HepG2 (cell line): ENCODE measurements around the gene IFI30. TPM values are rescaled to one million over a fixed set of nuclear protein-coding genes. Genes with fewer than 3 reads are reported as not detected.

Source experiments
- AGO2 ChIP-seq: fragments of 200-400 bp; formaldehyde crosslinking; optimal IDR thresholded peaks from 2 replicates; pipeline ENCODE3; 2017; ENCODE audit warnings: mild to moderate bottlenecking, low read depth, low read length, moderate library complexity
- CEBPB ChIP-seq: IDR thresholded peaks from 2 replicates; pipeline ENCODE4 v1.6.1; 2011; ENCODE audit warnings: low read depth, low read length, improper control_type of control experiment, borderline replicate concordance
- CHD2 ChIP-seq: IDR thresholded peaks from 2 replicates; pipeline ENCODE4 v1.6.1; 2011; ENCODE audit warnings: low read depth, low read length, improper control_type of control experiment
- HIVEP1 ChIP-seq: sonication (generic); formaldehyde crosslinking; IDR thresholded peaks from 2 replicates; pipeline ENCODE4 v1.4.0; 2020; ENCODE audit warnings: mild to moderate bottlenecking, missing genetic modification reagents
- JUND ChIP-seq: sonication (generic); formaldehyde crosslinking; IDR thresholded peaks from 2 replicates; pipeline ENCODE4 v1.8.0; 2022; ENCODE audit warnings: mild to moderate bottlenecking, missing genetic modification reagents
- KMT2A ChIP-seq: sonication (generic); formaldehyde crosslinking; IDR thresholded peaks from 2 replicates; pipeline ENCODE4 v1.4.0; 2020; ENCODE audit warnings: missing genetic modification reagents
- MYPOP ChIP-seq: sonication (generic); formaldehyde crosslinking; IDR thresholded peaks from 2 replicates; pipeline ENCODE4 v1.8.1; 2023; ENCODE audit warnings: mild to moderate bottlenecking, moderate library complexity, missing genetic modification reagents
- PHF8 ChIP-seq: sonication (generic); formaldehyde crosslinking; IDR thresholded peaks from 2 replicates; pipeline ENCODE4 v1.5.0; 2020; ENCODE audit warnings: missing genetic modification reagents
- SMYD3 ChIP-seq: sonication (generic); formaldehyde crosslinking; IDR thresholded peaks from 2 replicates; pipeline ENCODE4 v1.8.1; 2023; ENCODE audit warnings: mild to moderate bottlenecking, missing genetic modification reagents
- SRSF9 ChIP-seq: fragments of 200-400 bp; formaldehyde crosslinking; IDR thresholded peaks from 2 replicates; pipeline ENCODE4 v1.6.1; 2018; ENCODE audit warnings: borderline replicate concordance, mild to moderate bottlenecking, low read depth, low read length; ENCODE audit not compliant: insufficient read depth, poor library complexity, severe bottlenecking
- TEAD2 ChIP-seq: sonication (generic); formaldehyde crosslinking; IDR thresholded peaks from 2 replicates; pipeline ENCODE4 v1.9.0; 2021; ENCODE audit warnings: missing genetic modification reagents
- TOPORS ChIP-seq: sonication (generic); formaldehyde crosslinking; IDR thresholded peaks from 2 replicates; pipeline ENCODE4 v1.8.0; 2023; ENCODE audit warnings: mild to moderate bottlenecking, missing genetic modification reagents
- ZNF264 ChIP-seq: sonication (generic); formaldehyde crosslinking; IDR thresholded peaks from 2 replicates; pipeline ENCODE4 v1.4.0; 2020; ENCODE audit warnings: missing genetic modification reagents
- ZNF274 ChIP-seq: sonication (generic); formaldehyde crosslinking; IDR thresholded peaks from 2 replicates; pipeline ENCODE4 v1.5.1; 2020; ENCODE audit warnings: mild to moderate bottlenecking, missing genetic modification reagents
- ZNF549 ChIP-seq: sonication (generic); formaldehyde crosslinking; IDR thresholded peaks from 2 replicates; pipeline ENCODE4 v1.5.0; 2020; ENCODE audit warnings: missing genetic modification reagents
- ZNF749 ChIP-seq: sonication (generic); formaldehyde crosslinking; IDR thresholded peaks from 2 replicates; pipeline ENCODE4 v1.8.0; 2022; ENCODE audit warnings: mild to moderate bottlenecking, missing genetic modification reagents, moderate library complexity, borderline replicate concordance
- ZNF850 ChIP-seq: sonication (generic); formaldehyde crosslinking; conservative IDR thresholded peaks from 2 replicates; pipeline ENCODE4 v1.9.0; 2021; ENCODE audit warnings: mild to moderate bottlenecking, missing genetic modification reagents
- ZSCAN25 ChIP-seq: sonication (generic); formaldehyde crosslinking; IDR thresholded peaks from 2 replicates; pipeline ENCODE4 v1.8.0; 2022; ENCODE audit warnings: mild to moderate bottlenecking, missing genetic modification reagents
- polyA plus RNA-seq, 8 experiments: library from polyadenylated mRNA; depleted of rRNA in 3 of 8; stranded (reverse) in 7 of 8; unstranded in 1 of 8; fragments of >200 nt; fragmentation: Illumina TruSeq in 4 of 8; extraction: Trizol in 4 of 8; gene quantifications; 2 replicates each; pipeline versions ENCODE4 v1.2.1 to v1.2.3, GENCODE V29; 2011 to 2016; ENCODE audit warnings: low read depth in 4 of 8, missing spikeins in 1 of 8, mixed read lengths in 1 of 8; ENCODE audit not compliant: insufficient read depth in 1 of 8
- total RNA-seq, 5 experiments: library from RNA; depleted of rRNA; stranded (reverse); fragments of >200 nt; fragmentation: Illumina TruSeq; extraction: Trizol; gene quantifications; 2 replicates each; pipeline ENCODE4 v1.2.3, GENCODE V29; 2016; ENCODE audit warnings: low read depth in 1 of 5
- TF ChIP-seq, protein P1 (sequence below): sonication (generic); formaldehyde crosslinking; IDR thresholded peaks from 2 replicates; pipeline ENCODE4 v1.4.0; 2020; ENCODE audit warnings: mild to moderate bottlenecking, missing genetic modification reagents
- TF ChIP-seq, protein P2 (sequence below): IDR thresholded peaks from 2 replicates; pipeline ENCODE4 v1.6.1; 2016; ENCODE audit warnings: missing compliant biosample characterization, missing genetic modification reagents, borderline replicate concordance
- TF ChIP-seq, protein P3 (sequence below): sonication (generic); formaldehyde crosslinking; IDR thresholded peaks from 2 replicates; pipeline ENCODE4 v1.4.0; 2020; ENCODE audit warnings: missing genetic modification reagents
- TF ChIP-seq, protein P4 (sequence below): IDR thresholded peaks from 2 replicates; pipeline ENCODE4 v1.6.1; 2016
- TF ChIP-seq, protein P5 (sequence below): IDR thresholded peaks from 2 replicates; pipeline ENCODE4 v1.6.1; 2016; ENCODE audit warnings: missing compliant biosample characterization, missing genetic modification reagents, borderline replicate concordance

The IFI30 gene
- total and polyA plus RNA-seq, 2 of the 13 experiments (the other 11 are each of a cell fraction or from before 2014, with no cell fraction given): 25.0 to 79.4 TPM

DNA sequence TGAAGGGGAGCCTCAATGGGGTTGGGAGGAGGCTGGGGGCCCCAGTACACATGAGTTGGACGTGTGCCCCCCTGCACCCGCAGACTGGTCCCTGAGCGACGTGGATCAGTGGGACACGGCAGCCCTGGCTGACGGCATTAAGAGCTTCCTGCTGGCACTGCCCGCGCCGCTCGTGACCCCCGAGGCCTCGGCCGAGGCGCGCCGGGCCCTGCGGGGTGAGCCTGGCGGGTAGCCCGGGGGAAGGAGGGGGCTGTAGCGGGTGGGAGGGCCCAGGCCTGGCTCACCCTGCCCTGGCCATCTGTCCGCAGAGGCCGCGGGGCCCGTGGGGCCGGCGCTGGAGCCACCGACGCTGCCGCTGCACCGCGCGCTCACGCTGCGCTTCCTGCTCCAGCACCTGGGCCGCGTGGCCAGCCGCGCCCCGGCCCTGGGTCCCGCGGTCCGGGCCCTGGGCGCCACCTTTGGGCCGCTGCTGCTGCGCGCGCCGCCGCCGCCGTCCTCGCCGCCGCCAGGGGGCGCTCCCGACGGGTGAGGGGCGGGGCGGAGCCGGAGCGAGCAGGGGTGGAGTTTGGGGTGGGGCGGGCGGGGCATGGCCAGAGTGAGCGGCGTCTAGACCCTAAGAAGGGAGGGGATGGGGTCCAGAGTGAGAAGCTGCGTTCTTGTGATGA lies 12.5 kb upstream of the IFI30 start (continued):
- no peak for TF ChIP-seq ZNF749
- TF ChIP-seq, protein P1, sequence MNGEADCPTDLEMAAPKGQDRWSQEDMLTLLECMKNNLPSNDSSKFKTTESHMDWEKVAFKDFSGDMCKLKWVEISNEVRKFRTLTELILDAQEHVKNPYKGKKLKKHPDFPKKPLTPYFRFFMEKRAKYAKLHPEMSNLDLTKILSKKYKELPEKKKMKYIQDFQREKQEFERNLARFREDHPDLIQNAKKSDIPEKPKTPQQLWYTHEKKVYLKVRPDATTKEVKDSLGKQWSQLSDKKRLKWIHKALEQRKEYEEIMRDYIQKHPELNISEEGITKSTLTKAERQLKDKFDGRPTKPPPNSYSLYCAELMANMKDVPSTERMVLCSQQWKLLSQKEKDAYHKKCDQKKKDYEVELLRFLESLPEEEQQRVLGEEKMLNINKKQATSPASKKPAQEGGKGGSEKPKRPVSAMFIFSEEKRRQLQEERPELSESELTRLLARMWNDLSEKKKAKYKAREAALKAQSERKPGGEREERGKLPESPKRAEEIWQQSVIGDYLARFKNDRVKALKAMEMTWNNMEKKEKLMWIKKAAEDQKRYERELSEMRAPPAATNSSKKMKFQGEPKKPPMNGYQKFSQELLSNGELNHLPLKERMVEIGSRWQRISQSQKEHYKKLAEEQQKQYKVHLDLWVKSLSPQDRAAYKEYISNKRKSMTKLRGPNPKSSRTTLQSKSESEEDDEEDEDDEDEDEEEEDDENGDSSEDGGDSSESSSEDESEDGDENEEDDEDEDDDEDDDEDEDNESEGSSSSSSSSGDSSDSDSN (CRISPR knock-in tag): peak; percentile 16; the same call in 1 of the 2 replicates
- no peak for TF ChIP-seq ZSCAN25 (CRISPR knock-in tag)
- TF ChIP-seq, protein P2, sequence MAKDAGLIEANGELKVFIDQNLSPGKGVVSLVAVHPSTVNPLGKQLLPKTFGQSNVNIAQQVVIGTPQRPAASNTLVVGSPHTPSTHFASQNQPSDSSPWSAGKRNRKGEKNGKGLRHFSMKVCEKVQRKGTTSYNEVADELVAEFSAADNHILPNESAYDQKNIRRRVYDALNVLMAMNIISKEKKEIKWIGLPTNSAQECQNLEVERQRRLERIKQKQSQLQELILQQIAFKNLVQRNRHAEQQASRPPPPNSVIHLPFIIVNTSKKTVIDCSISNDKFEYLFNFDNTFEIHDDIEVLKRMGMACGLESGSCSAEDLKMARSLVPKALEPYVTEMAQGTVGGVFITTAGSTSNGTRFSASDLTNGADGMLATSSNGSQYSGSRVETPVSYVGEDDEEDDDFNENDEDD: peak; percentile 45; the same call in 1 of the 2 replicates
- no peak for TF ChIP-seq TEAD2 (CRISPR knock-in tag)
- TF ChIP-seq JUND (CRISPR knock-in tag): no peak
- TF ChIP-seq, protein P3, sequence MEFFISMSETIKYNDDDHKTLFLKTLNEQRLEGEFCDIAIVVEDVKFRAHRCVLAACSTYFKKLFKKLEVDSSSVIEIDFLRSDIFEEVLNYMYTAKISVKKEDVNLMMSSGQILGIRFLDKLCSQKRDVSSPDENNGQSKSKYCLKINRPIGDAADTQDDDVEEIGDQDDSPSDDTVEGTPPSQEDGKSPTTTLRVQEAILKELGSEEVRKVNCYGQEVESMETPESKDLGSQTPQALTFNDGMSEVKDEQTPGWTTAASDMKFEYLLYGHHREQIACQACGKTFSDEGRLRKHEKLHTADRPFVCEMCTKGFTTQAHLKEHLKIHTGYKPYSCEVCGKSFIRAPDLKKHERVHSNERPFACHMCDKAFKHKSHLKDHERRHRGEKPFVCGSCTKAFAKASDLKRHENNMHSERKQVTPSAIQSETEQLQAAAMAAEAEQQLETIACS (CRISPR knock-in tag): peak; percentile 67; the same call in 1 of the 2 replicates
- TF ChIP-seq, protein P4, sequence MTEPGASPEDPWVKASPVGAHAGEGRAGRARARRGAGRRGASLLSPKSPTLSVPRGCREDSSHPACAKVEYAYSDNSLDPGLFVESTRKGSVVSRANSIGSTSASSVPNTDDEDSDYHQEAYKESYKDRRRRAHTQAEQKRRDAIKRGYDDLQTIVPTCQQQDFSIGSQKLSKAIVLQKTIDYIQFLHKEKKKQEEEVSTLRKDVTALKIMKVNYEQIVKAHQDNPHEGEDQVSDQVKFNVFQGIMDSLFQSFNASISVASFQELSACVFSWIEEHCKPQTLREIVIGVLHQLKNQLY: no peak
- no peak for TF ChIP-seq CEBPB
- no peak for TF ChIP-seq CHD2
- TF ChIP-seq ZNF264 (CRISPR knock-in tag): no peak
- TF ChIP-seq TOPORS (CRISPR knock-in tag): no peak
- TF ChIP-seq KMT2A: no peak
- no peak for TF ChIP-seq HIVEP1
- TF ChIP-seq, protein P5, sequence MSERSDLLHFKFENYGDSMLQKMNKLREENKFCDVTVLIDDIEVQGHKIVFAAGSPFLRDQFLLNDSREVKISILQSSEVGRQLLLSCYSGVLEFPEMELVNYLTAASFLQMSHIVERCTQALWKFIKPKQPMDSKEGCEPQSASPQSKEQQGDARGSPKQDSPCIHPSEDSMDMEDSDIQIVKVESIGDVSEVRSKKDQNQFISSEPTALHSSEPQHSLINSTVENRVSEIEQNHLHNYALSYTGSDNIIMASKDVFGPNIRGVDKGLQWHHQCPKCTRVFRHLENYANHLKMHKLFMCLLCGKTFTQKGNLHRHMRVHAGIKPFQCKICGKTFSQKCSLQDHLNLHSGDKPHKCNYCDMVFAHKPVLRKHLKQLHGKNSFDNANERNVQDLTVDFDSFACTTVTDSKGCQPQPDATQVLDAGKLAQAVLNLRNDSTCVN (CRISPR knock-in tag): no peak
- TF ChIP-seq ZNF850 (CRISPR knock-in tag): no peak
- no peak for TF ChIP-seq SRSF9
- TF ChIP-seq ZNF549 (CRISPR knock-in tag): no peak
- peak; percentile 7 for TF ChIP-seq AGO2
- 0 out of 2 replicates have a peak, but pooled peaks have one; percentile 3 for TF ChIP-seq ZNF274 (CRISPR knock-in tag)
- no peak for TF ChIP-seq SMYD3 (CRISPR knock-in tag)
- TF ChIP-seq PHF8 (CRISPR knock-in tag): no peak
- no peak for TF ChIP-seq MYPOP (CRISPR knock-in tag)
